ENCODE measurements around the gene C1orf167. TPM values are rescaled to one million over a fixed set of nuclear protein-coding genes. Genes with fewer than 3 reads are reported as not detected.

The C1orf167 gene
- total RNA-seq, 1 donor from 2014 or later = not detected

DNA sequence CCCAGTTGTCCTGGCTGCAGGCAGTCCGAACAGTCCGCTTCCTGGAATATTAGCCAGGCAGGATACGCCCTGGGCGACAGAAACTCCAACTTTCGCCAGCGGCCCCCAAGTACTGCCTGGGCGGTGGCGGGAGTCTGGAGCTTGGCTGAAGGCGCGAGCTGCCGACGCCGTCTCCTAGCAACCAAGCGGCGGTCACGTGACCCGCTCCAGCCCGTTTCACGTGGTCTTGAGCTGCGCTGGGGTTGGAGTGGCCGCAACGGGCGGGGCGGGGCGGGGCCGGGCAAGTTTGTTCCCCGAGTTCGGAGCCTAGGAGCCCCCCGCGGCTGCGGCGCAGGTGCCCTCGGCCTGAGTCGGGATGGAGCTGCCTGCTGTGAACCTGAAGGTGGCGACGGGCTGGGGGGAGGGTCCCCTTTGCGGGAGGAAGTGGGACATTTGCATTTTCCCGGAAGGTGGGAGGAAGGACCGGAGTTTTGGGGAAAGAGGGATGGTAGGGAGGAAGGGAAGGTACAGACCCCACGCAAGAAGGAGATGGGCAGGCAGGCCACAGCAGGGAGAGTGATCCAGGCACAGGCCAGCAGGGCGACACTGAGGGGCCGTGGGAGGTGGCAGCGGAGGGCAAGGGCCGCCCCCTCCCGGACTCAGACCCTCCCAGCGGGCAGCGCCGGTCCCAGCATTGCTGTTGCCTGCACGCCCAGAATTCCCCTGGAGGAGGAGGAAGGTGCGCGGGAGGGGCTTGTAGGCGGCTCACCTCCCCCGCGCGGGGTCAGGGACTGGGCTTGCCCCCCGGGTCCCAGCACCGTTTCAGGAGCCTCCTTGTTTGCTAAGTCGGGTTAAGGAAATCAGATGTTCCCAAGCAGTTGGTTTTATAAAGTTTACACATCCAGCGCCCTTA lies 25.9 kb upstream of the C1orf167 start, which contains the start of gene AGTRAP:
Gene AGTRAP, plus strand, starts transcription at position 283 of the 892 bp plus-strand sequence. Its CDS starts 73 bp downstream, at position 356.
- Mint-ChIP-seq H3K36me3 (ENCODE audit: unreplicated experiment) (no peaks in the 10 kb centered on the region), H3K4me1 (ENCODE audit: low read depth, unreplicated experiment) (peaks cover 11% of the 10 kb centered on the region), H3K4me3 (ENCODE audit: unreplicated experiment) (peak within 1 kb of the TSS; percentile 86), H3K27me3 (ENCODE audit: unreplicated experiment) (peaks cover 6% of the 10 kb centered on the region), H3K27ac (ENCODE audit: unreplicated experiment) (peak within 1 kb of the TSS; percentile 39), H3K9me3 (ENCODE audit: unreplicated experiment) (peaks cover 2% of the 10 kb centered on the region)
- TF ChIP-seq, protein P1, sequence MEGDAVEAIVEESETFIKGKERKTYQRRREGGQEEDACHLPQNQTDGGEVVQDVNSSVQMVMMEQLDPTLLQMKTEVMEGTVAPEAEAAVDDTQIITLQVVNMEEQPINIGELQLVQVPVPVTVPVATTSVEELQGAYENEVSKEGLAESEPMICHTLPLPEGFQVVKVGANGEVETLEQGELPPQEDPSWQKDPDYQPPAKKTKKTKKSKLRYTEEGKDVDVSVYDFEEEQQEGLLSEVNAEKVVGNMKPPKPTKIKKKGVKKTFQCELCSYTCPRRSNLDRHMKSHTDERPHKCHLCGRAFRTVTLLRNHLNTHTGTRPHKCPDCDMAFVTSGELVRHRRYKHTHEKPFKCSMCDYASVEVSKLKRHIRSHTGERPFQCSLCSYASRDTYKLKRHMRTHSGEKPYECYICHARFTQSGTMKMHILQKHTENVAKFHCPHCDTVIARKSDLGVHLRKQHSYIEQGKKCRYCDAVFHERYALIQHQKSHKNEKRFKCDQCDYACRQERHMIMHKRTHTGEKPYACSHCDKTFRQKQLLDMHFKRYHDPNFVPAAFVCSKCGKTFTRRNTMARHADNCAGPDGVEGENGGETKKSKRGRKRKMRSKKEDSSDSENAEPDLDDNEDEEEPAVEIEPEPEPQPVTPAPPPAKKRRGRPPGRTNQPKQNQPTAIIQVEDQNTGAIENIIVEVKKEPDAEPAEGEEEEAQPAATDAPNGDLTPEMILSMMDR (IDR thresholded peaks at IDR 0.05; ENCODE audit: partially characterized antibody, unreplicated experiment) = no peak
- peak; percentile 95 for DNase-seq

DNA sequence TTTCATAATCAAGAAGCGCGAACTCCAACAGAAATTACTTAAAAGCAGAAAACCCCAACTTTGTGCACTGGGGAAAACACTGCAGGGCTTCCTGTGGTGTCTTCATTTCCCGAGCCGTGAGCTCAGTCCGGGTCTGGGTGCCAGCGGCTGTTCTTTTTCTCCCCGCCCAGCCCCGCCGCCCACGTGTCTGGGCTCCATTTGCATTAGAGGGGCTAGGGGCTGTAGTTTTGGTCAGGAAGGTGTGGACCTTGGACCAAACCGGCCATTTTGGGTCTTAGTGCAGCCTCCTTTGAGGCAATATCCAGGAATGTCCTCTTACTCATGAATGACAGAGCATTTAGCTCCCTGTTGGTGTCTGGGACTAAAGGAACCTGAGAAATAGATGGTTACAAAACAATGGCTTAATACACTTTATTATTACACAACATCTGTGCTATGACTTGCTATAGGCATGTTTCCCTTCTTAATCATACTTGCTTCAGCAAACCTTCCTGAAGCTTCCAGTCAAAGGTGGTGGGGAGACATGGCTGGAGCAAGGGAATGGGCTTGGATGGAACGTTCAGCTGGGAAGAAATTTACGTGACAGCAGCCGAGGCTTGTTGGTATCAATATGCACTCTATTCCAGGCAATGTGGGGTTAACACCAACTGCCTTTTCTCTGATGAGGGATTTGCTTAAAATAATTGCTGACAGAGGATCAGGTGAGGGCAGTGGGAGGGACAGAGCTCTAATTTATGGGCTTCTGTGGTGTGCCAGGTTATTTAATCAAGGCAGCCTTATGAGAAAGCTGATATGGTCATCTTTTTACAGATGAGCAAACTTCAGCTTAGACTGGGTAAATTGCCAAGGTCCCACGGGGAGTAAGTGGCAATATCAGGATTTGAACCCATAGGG lies 25.0 kb upstream of the C1orf167 start:
- Mint-ChIP-seq H3K36me3 (ENCODE audit: unreplicated experiment) (no peaks in the 10 kb centered on the region), H3K4me1 (ENCODE audit: low read depth, unreplicated experiment) (peaks cover 6% of the 10 kb centered on the region), H3K9me3 (ENCODE audit: unreplicated experiment) (peaks cover 2% of the 10 kb centered on the region), H3K27me3 (ENCODE audit: unreplicated experiment) (peaks cover 4% of the 10 kb centered on the region), H3K27ac (ENCODE audit: unreplicated experiment) (no peak overlapping the region), H3K4me3 (ENCODE audit: unreplicated experiment) (peak overlapping the region; percentile 86)
- DNase-seq = no peak
- TF ChIP-seq, protein P1 (IDR thresholded peaks at IDR 0.05; ENCODE audit: partially characterized antibody, unreplicated experiment) = no peak

DNA sequence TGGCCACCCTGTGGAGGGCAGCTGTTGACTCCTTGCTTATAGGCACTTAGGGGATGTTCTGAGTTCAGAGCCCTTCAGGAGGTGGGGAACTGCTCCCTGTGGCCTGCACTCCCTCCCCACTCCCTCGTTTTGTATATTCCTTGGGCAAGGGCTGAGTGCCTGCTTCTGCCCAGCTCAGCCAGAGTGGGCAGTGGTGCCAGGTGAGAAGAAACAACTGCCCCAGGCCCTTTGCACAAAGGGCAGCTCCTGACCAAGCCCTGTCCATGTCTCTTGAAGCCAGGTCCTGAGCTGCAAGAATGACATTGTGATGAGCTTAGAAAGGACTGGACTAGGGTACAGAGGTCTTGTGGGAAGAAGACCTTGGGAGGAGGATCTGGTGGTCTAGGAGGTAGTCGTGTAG lies 23.9 kb upstream of the C1orf167 start:
- Mint-ChIP-seq H3K27me3 (ENCODE audit: unreplicated experiment) (peaks cover 3% of the 10 kb centered on the region), H3K36me3 (ENCODE audit: unreplicated experiment) (no peaks in the 10 kb centered on the region), H3K4me1 (ENCODE audit: low read depth, unreplicated experiment) (peaks cover 4% of the 10 kb centered on the region), H3K4me3 (ENCODE audit: unreplicated experiment) (no peak overlapping the region), H3K27ac (ENCODE audit: unreplicated experiment) (no peak overlapping the region), H3K9me3 (ENCODE audit: unreplicated experiment) (peaks cover 3% of the 10 kb centered on the region)
- TF ChIP-seq, protein P1 (IDR thresholded peaks at IDR 0.05; ENCODE audit: partially characterized antibody, unreplicated experiment) = no peak
- no peak for DNase-seq

DNA sequence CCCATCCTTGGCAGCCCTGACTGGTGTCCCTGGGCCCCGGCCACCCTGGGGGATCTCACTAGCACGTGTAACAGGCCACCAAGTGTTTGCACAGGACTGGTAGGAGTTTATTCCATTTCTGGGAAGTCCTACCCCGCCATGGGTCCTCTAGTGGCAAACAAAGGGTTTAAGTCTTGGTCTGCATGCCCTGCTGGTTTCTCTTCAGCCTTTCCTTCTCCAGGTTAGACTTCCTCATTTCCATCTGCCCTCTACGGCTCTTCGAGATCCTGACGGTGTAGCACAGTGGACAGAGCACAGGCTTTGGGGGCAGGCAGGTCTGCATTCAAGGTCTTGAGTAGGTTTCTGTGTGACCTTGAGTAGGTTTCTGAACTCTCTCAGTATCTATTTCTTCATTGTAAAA lies 23.2 kb upstream of the C1orf167 start:
- Mint-ChIP-seq H3K4me3 (ENCODE audit: unreplicated experiment) (no peak overlapping the region), H3K27ac (ENCODE audit: unreplicated experiment) (no peak overlapping the region), H3K9me3 (ENCODE audit: unreplicated experiment) (peaks cover 3% of the 10 kb centered on the region), H3K36me3 (ENCODE audit: unreplicated experiment) (no peaks in the 10 kb centered on the region), H3K27me3 (ENCODE audit: unreplicated experiment) (peaks cover 2% of the 10 kb centered on the region), H3K4me1 (ENCODE audit: low read depth, unreplicated experiment) (peaks cover 4% of the 10 kb centered on the region)
- TF ChIP-seq, protein P1 (IDR thresholded peaks at IDR 0.05; ENCODE audit: partially characterized antibody, unreplicated experiment) = no peak
- no peak for DNase-seq
